ENCODE measurements around the gene MEG3.

MEG3 gene

DNA sequence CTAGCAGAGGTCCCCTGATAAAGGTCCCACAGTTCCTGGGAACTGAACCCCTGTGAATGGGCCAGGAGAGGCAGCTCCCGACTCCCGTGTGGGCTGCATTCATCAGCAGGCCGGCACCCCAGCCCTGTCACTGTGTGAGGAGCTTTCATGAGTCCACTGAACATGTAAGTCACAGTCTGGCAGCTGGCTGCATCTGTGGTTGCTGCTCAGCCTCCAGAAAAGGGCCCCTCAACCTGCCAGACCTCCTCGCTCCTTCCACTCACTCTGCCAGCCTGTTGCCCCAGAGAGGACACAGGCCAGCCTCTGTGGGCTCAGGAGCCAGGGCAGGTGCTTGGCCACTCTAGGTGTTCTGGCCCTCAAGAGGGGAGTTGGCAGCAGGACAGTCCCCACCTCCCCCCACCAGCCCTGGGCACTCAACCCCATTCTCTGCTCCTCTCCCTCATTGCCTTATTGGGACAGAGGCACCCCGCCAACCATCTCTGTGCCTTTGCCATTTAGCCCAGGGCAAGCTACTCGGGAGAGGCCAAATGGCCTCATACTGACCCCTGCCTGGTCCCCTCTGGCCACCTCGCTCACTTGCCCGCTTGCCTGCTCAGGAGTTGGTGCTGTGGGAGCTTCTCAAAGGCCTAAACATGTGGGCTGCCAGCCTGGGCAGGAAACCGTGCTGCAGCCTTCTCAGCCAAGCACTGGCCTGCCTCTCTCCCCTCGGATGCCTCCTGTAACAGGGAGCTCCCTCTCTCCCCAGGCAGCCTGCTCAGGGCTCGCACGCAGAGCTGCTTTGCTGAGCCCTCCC, 75.7 kb downstream of the MEG3 start:
- DNase-seq: no peak

DNA sequence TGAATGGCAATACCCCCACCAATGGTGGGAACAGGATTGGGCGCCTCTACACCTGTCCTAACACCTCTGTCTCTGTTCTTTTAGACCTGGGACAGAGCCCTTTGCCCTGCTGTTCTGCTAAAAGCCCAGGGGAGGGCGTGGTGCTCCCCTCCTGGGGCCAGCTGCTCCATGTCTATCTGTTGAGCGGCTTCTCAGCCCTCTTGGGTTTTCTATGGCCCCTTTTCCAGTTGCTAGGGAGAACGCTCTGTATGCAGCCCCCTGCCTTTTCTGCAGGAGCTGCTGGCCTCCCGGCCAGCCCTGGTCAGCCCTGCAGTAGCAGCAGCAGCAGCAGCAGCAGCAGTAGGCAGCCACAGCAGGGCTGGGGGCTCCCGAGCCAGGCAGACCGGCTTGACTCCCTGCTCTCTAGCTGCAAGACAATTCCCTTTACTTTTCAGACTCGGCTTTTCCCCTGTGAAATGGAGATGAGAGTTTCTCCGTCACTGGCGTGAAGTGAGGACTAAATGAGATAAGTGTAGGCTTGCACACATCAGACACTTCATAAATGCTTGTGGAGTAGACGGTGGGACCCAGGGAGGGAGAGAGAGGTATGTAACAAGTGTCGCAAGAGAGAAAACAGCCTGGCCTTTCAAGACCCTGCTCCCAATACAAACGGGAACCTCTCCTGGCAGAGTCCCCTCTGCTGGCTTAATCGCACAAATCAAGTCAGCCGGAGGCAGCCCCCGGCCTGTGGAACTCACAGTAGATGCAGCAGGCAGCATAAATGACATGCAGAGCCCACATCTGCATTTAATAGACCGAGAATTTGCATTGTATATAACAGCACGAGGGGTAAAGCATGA, 76.6 kb downstream of the MEG3 start:
- no peak for DNase-seq

DNA sequence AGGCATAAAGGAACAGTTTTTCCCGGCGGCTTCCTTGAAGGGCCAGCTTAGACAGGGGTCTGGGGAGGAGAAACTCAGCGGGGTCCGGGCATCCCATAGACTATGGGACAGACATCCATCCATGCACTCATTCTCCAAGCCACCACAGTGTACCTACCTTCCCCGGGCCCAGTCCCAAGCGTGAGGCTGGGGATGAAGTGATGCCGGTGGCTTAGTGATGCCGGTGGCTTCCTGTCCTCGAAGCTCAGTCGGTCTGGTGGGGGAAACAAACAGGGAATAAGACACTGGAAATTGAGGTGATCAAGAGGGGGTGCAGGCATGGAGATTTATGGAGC, 77.2 kb downstream of the MEG3 start:
- no peak for DNase-seq

DNA sequence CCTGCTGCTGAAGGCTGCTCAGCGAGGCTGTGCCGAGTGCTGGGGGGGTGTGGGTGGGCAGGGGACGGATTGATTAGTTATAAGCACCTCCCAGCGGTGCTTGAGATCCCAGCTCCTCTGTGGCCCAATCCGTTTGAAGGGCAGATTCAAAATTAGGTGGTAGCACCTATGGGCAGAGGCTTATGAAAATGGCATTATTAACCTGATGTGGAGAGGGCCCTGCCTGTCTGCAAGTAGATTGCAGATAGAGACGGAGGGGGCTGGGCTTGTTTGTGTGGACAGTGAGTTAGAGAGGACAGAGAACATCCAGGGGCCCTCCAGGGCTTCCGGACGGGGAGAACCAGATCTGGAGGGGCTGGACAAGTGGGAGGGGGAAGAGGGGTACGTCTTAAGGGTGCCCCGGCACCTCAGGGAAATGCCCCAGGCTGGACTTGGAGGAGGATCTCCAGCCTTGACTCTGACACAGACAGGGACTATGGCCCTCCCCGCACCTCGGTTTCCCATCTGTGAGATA, 77.8 kb downstream of the MEG3 start, which contains the start of gene RTL1:
Gene RTL1 (minus strand): TSS at position 51 of the 514 bp plus-strand sequence. CDS start 18,934 bp downstream, outside the sequence.
- no peak for DNase-seq

DNA sequence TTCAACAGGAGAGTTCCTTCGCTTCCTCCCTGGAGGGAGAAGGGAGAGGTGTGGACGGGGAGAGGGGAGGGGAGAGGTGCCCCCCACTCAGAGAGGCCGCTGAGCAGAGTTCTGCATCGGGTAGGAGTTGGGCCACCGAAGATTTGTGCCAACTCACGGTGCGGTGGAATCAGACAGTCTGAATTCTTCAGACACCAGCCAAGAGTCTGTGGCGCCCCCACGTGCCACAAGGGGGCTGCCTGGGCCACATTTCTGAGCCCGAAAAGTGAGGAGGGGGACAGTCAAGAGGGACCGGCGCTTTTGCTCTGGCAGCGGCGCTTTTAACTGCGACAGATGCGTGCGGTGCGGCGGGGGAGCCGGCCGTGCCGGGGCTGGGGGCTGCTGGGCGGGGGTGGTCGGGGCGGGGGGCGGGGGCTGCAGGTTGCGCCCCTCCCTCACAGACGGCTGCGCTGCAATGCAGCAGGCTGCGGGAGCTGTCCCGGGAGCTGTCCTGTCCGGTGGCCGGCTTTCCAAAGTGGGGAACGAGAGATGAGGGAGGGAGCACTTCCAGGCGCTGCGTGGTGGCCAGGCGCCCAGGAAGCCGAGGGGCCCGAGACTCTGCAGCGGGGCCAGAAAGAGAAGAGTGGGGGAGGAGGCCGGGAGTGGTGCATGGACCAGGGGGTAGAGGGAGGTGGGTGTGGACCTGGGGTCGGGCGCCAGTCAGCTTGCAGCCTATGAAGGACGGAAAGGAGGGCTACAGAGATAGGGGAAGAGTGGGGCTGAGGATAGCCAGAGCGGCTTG, 78.6 kb downstream of the MEG3 start:
- DNase-seq: no peak

DNA sequence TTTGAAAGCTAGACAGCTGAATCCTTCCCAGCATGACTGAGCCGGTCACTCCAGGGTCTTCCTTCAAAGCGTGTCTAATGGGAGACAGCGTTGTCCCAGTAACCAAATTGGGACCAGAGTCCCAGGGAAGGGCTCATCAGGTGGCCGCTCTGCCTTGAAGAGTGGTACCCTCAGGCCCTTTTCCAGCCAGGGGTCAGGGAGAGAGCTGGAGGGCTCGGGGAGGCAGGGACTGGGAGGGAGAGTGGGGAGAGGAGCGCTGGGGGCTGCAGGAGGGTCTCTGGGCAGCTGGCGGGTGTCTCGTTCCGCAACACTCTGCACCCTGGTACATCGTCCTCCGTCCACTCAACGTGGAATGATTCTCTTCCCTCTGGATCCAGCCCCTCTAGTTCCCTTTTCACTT, 79.2 kb downstream of the MEG3 start:
- no peak for DNase-seq

DNA sequence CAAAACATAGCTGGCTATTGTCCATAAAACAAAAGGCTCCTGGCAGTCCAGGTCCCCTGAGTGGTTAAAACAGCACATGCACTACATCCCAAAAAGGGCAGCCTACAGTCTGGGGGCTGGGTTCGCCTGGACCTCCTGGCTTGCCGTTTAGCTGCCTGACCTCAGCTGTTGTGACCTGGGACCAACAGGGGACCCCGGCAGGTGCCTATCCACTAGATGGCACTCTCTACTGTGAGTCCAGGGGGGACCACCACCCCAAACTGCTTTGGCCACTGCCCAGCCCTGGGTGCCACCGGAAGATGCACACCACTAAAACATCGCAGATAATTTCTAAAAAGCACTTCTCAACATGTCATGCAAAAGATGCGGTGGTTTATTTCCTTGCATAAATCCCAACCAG, 80.5 kb downstream of the MEG3 start:
- DNase-seq: no peak

DNA sequence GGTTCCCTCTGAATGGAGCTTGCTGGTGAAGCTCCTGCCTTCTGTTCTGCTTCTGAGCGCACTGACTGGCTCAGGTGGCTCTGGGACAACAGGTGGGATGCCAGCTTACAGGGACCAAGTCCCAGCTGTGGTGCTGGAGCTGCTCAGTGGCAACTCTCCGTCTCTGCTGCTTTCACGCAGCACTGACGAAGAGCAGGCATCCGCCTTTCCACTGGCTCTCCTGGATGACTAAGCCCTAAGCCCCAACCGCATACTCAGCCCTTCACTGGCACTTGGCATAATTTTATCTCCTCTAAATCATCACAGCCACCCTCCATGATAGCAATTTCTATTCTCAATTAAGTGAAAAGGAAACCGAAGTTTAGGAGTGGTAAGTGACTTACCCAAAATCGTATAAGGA, 81.3 kb downstream of the MEG3 start:
- DNase-seq: no peak

DNA sequence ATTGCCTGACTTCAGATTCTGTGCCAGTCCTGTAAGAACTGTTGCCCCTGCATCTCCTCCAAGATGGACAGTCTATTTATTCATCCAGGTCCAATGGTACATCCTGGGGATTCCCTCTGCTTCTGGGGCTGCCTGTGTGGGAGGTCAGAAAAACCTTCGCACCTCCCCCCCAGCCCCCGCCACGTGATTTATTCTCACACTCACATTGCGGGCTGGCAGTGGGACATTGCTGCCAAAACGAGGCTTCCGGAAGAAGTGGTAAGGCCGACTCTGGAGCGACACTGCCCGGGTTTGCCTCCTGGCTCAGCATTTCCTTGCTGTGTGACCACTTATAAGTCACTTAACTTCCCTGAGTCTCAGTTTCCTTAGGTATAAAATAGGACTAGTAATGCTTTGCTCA, 83.5 kb downstream of the MEG3 start:
- DNase-seq: no peak

Data from T-helper 9 cell (primary cell).